ENCODE data around the gene COX20.

The COX20 gene

DNA sequence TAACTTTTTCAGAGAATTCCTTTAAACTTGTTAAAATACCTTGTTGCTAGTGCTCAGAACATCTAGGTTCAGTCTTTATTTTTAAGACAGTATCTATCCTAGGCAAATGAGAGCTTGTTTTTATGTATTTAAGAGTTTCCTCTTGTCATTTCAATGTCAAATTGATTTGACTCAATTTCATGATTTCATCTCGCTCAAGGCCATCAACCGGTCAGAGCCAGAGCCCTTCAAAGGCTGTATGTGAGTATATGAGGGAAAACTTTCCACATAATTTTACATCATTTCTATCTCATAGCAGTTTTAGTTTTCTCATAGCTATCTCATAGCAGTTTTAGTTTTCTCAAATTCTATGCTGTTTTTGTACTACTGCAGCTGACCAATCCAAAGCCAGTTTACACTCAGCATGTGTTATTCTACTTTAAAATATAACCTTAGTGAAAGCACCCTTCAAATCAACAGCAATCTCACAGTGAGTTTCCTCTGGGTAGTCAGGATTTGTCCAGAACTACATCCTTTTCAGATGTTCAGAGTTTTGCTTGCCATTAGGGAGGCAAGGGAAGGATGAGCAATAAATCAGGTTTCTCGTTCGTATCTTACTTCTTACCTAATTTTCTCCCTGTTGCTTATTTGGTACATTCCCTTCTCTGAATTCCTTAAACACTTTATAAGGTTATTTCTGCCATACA, 16.2 kb downstream of the COX20 start:
- no peak for DNase-seq (ENCODE audit: low read depth in 2 of 2)

DNA sequence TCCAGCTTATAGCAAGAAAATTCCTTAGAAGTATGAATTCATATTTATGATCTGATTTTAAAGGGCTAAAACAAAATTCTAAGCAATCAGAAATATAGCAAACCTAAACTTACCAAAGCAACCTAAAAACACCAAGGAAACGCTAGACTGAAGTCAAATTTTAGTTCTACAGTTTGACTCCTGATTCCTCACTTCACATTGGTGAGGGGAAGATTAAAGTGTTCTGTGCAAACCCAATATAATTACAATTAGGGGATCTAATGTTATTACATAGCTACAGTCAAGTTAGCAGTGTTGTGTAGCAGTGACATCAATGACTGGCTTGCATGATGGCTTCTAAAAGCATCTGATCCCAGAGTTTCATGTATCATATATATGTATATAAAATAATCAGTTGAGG, 17.2 kb downstream of the COX20 start:
- no peak for DNase-seq (ENCODE audit: low read depth in 2 of 2)

DNA sequence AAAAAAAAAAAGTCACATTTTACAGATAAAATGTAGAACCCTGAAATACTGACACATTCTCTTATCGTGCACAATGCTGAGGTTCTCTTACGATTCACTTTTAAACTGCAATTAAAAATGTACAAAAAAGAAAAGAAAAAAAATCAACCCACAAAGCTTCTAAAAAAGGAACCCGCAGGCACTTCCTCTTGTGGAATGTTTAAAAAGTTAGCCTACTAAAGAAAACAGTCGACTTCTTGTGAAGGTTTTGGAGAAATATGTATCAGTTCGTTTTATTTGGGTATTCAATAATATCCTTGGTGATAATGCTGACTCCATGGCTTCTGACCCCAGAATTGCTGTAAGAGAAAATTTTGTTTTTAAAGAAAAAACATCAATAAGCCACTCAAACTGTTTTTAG, 18.7 kb downstream of the COX20 start:
- DNase-seq (ENCODE audit: low read depth in 2 of 2) = no peak

DNA sequence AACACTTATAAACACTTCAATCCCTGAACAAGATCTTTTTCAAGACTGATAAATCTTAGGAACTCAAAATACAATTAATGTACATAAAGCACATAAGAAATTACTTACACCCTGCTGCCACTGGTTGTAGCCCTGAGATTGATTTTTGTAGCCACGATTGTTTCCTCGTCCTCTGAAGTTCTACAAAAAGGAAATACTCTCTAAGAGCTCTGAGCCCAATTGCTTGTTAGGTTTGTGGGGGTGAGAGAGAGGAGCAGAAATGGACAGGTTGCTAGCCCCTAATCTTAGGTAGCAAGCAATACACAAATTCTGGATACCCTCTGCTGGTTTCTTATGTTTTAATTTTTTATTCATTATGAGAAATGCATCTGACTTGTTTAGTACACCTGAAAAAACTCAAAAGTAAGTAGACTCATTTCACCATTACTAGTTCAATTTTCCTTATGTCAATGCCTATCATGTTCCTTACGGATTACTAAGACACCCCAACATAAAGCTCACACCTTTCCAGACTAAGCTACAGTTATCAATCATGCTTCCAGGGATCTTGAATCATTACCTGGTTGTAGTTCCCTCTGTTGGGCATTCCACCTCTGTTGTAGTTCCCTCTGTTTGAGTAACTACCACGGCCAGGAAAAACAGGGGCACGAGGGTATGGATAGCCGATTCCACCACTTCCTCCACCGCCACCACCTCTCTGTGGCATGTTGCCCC, 19.6 kb downstream of the COX20 start:
- DNase-seq (ENCODE audit: low read depth in 2 of 2) = no peak

DNA sequence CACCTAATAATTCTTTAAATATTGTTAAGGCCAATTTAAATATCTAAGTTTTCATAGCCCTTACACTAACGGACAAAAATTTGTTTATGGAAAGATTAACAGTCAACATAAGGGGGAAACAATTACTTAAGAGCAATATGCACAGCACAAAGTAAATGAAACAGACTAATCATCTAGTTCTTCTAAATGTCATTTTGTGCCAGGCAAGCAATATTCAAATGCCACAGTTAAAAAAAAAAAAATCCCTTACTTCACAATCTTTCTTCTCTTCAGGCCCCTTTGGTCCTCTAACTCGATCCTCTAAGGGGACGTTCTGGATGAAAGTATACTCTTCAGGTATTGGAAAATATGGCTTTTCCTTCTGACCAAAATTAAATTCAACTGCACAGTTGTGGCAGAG, 22.3 kb downstream of the COX20 start:
- DNase-seq (ENCODE audit: low read depth in 2 of 2) = no peak

DNA sequence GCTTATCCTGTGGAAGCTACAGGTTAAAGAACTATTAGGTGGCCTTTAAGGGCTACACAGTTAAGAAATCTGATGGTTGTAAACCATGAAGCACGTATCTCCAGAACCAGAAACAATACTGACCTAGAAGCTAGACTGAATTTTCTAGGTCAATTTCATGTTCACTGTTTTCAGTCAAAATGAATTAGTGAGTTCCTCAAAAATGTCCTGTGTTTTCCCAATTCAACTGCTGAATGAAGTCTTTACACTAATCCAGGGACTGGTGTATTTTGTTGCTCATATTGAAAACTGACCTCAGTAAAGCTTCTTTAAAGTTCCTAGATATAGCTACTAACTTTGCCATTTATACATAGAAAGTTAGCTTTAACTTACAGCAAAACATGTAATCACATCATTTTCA, 22.9 kb downstream of the COX20 start:
- DNase-seq (ENCODE audit: low read depth in 2 of 2) = no peak

DNA sequence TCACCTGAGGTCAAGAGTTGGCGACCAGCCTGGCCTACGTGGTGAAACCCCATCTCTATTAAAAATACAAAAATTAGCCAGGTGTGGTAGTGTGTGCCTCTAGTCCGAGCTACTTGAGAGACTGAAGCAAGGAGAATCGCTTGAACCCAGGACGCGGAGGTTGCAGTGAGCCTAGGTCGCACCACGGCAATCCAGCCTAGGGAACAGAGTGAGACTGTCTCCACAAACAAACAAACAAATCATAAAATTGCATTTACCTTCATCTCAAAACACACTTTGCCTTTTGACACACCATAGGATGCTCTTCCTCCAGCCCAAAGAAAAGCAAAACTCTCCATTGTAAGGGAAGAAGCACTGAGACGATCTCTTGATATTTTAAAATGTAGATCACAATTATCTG, 24.6 kb downstream of the COX20 start:
- DNase-seq (ENCODE audit: low read depth in 2 of 2) = no peak

DNA sequence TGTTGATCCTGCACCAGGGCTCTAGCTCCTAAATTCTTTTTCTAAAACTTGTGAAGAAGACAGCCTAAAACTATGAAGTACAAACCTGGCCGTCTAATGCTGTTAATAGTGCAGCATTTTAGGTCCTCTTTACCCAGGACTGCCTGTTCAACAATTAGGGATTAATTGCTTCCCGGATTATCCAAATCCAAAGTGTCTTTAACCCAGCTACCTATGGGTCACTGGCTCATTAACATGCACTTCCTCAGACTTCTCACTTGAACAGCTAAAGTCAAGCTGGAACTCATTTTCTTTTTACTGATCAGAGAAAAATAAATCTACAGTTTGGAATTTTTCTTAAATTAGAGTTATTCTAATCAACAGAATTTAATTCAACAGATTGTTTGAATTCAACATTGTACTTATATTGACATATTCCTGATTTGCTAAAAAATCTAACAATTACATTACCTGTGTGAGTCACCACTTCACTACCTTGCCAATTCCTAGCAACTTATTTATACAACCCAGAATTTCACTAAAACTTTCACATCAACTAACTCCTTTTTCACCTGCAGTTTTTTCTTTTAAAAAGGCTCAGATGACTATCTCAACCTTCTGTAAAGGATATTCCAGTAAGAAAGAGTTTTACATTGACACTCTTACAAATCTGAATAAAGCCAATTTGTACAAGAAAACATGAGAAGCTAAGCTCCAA, 25.6 kb downstream of the COX20 start:
- DNase-seq (ENCODE audit: low read depth in 2 of 2) = no peak

DNA sequence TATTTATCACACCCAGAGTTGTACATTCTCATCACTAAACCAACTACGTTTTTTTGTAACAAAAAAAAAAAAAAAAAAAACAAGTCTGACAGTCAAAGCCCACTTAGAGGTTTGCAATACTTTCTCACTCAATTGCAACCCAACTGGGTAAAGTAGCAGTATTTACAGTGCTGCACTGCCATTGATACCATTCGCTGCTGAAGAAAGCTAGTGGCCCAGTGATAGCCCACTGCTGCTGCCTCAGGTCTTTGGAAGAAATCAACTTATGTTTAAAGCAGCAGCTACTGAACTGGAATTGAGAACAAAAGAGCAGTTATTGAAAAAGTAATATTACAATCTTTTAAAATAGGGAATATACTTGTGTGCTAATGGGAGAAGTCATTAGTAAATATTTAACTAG, 26.2 kb downstream of the COX20 start:
- DNase-seq (ENCODE audit: low read depth in 2 of 2) = no peak

DNA sequence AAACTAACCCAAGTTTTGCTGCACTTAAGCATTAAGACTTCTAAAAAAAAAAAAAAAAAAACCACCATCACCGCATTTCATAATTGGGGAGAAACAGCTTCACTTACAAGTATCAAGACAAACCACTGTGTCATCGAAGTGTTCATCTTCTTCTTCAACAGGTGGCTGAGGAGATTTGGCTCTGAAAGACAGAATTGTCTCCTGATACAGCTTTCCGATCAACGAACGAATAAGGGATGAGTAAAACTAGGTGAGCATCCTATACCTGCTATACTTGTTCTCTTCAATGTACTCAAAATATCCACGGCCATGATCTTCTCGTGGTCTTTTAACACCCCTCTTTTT, 26.9 kb downstream of the COX20 start:
- no peak for DNase-seq (ENCODE audit: low read depth in 2 of 2)

DNA sequence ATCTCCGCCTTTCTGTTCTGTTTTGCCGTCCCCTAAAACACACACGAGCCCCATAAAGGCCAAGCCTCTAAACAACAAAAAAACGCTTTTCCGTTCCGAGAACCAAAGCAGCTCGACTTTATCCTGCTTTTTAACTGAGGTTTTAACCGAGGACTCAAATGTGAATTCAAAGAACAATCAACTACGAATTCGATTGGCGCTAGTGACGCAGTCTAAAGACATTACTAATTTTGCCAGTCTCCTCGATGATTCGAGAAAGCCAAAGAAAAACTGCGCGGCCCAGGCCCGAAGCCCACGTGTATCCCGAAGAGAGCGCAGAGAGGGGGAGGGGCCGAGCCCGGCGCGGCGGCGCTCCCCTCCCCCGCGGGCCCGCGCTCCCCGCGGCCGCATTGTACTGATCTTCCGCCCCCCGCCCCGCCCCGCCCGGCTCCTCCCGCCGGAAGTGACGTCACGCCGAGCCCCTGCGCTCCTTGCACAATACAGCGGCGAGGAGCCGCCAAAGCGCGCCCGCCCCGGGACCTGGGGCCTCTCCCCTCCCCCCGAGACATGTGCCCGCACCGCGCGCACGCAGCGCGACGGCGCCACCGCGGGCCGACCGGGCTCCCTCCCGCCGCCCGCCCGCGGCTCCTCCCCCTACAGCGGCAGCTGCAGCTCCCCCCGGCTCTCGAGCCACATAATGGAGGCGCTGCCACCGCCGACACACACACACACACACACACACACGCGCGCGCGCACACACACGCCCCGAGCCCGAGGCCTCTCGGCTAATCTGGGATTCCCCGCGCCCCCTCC, 27.4 kb downstream of the COX20 start:
- peak; percentile 93 to 94 for DNase-seq (ENCODE audit: low read depth in 2 of 2)

DNA sequence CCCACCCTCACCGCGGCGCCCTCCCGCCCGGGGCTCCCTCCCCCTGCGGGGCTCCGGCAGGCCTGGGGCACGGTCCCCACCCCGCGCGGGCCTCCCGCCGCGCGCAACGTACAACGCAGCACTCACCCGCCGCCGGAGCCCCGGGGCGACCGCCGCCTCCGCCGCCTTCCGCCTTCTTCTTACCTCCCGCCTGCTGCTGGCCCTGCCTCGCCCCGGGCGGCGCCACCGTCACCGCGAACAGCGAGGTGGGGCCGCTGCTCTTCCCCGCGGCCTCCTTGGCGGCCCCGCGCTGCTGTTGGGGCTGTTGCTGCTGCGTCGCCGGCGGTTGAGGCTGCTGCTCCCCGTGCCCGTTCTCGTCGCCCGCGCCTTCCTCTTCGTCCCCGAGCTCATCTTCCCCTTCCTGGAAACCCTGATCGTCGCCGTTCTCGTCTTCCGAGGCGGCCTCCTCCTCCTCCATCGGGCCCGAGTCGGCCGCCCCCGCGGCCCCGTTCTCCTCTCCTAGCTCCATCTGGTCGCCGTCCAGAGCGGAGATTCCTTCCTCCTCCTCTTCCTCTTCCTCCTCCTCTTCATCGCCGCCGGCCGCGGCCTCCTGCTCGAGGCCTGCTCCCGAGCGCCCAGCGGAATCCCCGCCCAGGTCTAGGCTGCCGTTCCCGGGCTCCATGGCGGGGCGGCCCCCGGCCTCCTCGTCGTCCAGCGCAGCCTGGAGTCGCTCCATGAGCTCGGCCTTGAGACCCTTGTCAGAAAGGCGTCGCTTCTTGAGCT, 28.2 kb downstream of the COX20 start:
- DNase-seq (ENCODE audit: low read depth in 2 of 2) = peak; percentile 4 to 25

DNA sequence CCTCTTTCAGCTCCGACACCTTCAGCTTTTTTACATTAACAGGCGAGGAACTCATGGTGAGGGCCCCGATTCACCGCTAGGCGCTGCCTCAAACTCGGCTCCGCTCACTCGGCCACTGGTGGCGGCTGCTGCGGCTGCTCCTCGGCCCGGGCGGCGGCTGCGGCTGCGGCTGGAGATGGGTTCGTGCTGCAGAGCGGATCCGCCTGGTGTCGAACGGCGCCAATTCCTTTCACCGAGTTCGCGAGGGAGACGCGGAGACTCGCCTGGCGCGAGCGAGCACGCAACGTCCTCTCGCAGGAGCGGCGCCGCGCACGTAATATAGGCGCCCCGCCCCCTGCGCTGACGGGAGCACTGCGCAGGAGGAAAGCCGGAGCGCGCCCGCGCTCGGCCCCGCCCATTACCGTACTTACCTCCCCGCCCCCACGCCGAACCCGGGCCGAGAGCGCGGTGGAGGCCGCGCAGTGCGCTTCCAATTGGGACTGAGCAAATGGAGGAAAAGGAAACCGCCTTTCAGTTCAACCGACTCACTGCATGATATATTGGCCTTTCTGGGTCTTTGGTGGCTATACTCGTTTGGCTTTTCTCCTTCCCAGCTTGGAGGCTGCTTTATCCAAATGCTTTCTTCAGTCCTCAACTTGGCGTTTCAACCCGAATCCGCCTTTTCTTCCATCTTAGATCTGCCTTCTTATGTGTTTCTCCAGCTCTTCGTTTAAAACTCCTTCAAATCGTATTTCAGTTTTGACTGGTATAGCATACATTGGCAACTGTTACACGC, 29.0 kb downstream of the COX20 start, which contains the start of gene HNRNPU:
HNRNPU (minus strand) TSS at position 291 of the 775 bp plus-strand sequence; CDS start at position 55, 236 bp downstream.
- DNase-seq (ENCODE audit: low read depth in 2 of 2) = peak; percentile 89 to 96

DNA sequence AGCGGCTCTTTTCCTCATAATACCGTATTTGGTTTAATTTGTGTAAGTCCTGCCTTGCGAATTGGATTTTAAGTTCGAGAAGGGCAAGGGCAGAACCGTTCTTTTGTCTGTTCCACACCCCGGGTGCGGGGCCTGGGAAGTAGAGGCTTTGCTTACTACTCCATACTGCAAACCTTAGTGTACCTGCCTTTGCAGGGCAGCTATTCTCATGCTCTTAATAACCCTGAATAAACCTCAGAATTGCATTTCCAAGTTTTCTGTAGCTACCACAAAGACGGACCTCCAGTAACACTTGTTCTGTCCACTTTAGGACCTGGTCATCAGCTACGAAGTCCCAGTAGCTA, 29.5 kb downstream of the COX20 start:
- DNase-seq (ENCODE audit: low read depth in 2 of 2) = peak in 1 of 2 donors; percentile 15

DNA sequence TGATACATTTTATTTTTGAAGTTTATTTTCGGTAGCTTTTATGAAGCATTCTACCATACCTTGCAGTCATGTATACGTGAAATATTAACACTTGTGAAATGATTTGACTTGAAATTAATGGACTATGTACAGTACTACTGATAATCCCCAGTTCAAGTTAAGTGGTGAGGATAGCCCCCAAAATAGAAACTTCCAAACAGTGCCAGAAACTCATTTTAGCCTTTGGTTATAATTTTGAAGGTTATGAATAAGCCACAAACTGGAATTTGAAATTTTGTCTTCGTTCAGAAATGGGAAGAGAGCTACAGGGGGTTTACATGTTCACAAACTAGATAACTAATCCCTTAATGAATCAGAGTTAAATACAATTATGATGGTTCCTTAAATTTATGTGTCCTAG, 30.4 kb downstream of the COX20 start:
- DNase-seq (ENCODE audit: low read depth in 2 of 2) = no peak

DNA sequence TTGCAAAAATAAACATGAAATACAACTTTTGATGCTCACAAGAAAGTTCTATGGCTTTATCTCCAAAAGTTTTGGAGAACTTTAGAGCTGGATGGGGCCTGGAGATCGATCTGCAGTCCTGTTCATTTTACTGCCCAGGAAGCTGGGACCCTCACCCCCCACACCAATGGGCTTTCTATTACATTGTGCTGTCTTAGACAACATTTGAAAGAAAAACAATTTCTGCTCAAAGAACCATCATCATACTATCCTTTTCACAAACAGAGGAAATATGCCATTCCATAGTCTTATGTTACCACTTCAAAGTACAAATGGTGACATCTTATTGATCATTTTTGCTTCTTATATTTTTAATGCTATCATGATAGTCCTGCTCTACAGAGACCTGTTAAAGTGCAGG, 30.9 kb downstream of the COX20 start:
- DNase-seq (ENCODE audit: low read depth in 2 of 2) = no peak

DNA sequence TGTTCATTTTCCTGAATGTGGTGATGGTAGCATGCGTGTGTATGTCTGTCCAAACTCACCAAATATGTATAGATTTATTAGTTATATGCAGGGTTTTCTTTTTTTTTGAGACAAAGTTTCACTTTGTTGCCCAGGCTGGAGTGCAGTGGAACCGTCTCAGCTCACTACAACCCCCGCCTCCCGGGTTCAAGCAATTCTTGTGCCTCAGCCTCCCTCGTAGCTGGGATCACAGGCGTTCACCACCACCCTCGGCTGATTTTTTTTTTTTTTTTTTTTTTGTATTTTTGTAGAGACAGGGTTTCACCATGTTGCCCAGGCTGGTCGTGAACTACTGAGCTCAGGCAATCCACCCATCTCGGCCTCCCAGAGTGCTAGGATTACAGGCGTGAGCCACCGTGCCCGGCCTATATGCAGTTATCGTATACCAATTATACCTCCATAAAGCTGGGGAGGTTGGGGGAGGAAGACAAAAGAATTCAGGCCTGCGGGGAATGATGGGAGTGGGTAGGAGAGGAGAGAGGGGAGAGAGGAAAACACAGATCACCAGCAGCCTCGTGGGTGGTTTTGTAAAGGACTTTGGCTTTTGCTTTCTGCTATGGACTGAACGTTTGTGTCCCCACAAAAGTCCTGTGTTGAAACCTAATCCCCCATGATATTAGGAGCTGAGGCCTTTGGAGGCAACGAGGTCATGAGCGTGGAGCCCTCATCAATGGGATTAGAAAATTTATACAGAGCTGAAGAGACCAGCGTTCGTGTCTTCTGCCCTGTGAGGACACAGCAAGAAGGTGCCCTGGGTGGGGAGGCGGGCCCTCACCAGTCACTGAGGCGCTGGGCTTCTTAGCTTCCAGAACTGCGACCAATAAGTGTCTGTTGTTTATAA, 33.3 kb downstream of the COX20 start:
- DNase-seq (ENCODE audit: low read depth in 2 of 2) = no peak

DNA sequence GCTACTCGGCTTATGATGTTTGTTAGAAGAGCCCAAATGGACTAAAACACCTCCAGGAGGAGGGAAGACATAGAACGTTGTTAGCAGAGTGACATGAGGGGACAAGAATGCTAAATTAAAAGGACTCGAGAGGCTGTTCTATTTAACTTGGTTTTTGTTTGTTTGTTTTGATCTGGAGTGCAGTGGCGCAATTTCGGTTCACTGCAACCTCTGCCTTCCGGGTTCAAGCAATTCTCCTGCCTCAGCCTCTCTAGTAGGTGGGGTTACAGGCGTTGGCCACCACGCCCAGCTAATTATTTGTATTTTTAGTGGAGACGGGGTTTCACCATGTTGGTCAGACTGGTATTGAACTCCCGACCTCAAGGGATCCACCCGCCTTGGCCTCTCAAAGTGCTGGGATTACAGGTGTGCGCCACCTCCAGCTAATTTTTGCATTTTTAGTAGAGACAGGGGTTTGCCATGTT, 33.9 kb downstream of the COX20 start:
- DNase-seq (ENCODE audit: low read depth in 2 of 2) = no peak

DNA sequence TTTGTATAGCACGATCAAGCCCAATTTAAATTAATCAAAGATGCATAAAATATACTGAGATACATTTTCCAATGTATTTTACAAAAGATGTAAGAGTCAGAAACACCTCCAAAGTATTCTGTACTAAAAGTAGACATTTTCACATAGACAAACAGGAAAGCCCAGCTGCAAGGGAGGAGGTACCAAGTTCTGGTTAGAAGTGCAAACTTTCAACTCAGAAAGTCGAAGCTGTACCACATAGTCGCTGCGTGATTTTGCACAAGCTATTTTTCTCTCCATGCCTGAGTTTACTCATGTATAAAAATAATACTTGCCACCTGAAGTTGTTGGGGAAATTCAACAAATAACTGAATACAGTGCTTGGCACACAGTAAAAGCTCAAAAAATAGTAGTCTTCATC, 34.5 kb downstream of the COX20 start:
- DNase-seq (ENCODE audit: low read depth in 2 of 2) = no peak

Data from stimulated activated CD4-positive, alpha-beta T cell treated with anti-CD3 and anti-CD28 coated beads, Interleukin-15, amount 100 ng/mL, for 48 hours (primary cell).